COLO668 (cell line): ENCODE data around the gene ZNF521.
A peak's percentile ranks its signal among the peaks of the same experiment; 100 is the strongest.

Source experiments
- DNase-seq: peaks from one replicate; lab custom pipeline; 2025; ENCODE audit not compliant: unreplicated experiment; lab: John Stamatoyannopoulos, UW

The ZNF521 gene

GRCh38 chr18:25351777-25352628 is at the start of gene ZNF521:
Gene ZNF521, minus strand, starts transcription at chr18:25352166. Its CDS starts 1,220 bp downstream, at chr18:25350946.
- DNase-seq, result peak; percentile 87

DNA sequence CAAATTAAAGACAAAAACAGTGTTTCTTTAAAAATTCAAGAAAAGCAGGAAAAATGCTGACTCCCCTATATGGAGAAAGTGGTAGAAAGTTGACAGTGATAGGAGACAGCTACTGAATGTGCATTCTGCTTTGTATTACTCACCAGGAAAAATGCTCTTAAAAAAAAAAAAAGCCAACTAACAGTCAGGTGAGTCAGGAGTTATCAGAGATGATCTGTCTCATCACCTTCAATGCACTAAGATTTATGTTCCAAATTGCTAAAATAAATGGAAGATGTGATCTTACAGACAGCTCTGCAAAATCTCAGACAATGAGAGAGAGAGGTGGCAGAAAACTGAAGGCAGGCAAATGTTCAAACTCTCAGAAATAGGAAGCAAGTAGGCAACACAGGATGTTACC is 47.6 kb upstream of the ZNF521 start:
- no peak for DNase-seq

GRCh38 chr18:25392192-25392591 is 40.2 kb upstream of the ZNF521 start:
- no peak for DNase-seq

DNA sequence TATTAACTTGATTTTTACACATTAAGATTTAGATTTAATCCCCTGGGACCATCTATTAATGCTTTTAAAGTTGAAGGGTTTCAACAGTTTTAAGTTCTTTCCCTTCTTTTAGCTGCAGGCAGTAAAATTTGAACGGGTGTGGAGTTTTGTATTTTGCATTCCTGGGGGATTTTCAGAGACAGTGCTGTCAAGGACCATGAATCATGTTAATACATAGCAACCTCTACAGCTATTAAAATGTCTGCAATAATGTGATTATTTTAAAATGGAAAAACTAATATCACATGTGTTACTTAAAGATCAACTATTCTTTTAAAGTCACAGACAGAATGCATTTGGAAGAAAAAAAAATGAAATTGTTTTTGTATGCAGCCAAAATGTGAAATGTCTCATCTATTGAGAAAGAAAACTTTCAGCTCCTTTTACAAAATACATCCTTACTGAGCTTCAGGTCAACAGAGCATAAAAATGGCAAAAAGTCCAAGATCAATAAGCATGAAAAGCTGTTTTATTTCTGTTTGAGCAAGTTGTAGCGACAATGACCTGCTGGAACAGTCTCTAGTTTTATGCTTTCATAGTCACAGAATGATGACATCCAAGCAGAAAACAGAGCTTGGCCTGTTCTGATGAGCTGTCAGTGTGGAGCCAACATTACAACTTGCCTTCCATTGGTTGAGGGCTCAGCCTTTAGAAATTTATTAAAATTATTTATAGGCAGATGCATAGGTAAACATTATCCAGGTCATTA is 21.6 kb upstream of the ZNF521 start:
- no peak for DNase-seq

GRCh38 chr18:25370391-25370790 is 18.4 kb upstream of the ZNF521 start:
- no peak for DNase-seq

DNA sequence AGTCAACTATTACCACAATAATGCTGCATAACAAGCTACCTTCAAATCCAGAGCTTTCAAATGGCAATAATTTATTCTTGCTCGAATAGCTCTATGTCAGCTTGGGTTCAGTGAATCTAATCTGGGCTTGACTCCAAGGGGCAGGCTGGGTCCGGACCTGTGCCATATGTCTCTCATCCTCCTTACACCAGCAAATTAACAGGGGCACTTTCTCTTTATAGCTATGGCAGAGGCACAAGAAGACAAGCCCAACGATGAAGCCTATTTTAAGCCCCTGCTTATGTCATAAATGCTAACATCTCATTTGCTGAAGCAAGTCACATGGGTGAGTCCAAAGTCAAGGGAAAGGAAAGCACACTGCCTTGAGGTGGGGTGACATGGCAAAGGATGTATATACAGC is 13.3 kb upstream of the ZNF521 start:
- no peak for DNase-seq

GRCh38 chr18:25364732-25365131 is 12.8 kb upstream of the ZNF521 start:
- DNase-seq, result no peak

DNA sequence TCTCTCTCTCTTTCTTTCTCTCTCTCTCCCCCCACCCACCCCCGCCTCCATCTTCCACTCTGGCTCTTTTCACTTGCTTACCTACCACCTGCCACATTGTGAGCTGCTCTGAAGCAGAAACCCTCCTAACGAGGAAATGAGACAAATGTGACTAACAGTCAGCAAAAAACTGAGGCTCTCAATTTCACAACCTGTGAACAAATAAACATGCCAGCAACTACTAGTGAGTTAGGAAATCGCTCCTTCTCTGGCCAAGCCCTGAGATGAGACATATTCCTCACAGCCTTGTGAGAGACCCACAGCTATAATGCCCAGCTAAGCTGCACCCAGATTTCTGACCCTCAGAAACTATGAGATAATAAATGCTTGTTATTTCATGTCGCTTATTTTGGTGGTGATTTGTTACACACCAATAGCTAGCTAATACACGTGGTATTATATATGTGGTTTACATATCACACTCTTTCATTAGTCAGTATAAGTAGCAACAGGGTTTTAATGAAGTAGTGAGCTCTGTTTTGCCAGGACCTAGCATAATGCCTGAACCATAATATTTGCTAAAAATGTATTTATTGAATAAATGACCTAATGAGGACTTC is 8.4 kb upstream of the ZNF521 start:
- DNase-seq, result no peak

- no peak for DNase-seq
These were observed 1.1 kb upstream of the ZNF521 start for GRCh38 chr18:25353080-25353479.

DNA sequence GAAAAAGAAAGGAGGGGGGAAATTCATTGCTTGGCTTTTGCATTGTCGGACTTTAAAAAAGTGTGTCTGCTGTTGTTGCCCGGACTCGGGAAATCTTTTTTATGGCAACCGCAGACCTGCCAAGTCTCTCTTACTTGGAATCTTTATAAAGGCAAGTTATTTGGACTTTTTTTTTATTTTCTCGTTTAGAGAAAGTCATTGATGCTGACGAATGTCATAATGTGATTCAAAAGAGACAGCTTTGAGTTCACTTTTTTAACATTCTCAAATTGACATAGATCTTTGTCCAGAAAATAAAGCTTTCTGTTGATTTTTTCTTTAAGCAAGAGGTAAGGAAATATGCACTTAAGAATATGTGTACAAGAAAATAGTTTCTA is 651 bp upstream of the ZNF521 start:
- no peak for DNase-seq

DNA sequence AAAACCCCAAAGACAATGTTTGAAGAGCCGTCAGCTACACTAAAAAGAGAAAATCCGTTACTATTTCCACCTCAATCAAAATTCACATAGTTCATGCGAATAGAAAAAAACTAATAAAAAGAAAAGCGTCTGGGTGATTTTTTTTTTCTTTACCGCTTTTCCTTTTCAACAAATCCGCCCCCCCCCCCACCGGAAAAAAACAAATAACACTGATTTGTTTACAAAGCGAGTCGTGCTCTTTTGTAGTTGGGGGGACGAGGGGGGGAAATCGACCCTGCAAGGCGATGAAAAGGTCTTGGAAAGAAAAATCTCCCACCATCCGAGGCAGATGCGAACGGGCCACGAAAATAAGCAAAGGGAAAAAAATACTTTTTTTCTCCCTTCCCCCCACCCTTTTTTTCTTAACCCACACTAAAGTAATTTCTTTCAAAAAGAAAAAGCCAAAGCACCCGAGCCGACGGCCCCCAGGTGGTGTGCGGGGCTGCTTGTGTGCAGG is 638 bp downstream of the ZNF521 start:
- no peak for DNase-seq

GRCh38 chr18:25350489-25351251 is 1.3 kb downstream of the ZNF521 start:
- DNase-seq, result peak; percentile 60

- DNase-seq, result no peak
These were observed 2.0 kb downstream of the ZNF521 start for GRCh38 chr18:25349926-25350487.

DNA sequence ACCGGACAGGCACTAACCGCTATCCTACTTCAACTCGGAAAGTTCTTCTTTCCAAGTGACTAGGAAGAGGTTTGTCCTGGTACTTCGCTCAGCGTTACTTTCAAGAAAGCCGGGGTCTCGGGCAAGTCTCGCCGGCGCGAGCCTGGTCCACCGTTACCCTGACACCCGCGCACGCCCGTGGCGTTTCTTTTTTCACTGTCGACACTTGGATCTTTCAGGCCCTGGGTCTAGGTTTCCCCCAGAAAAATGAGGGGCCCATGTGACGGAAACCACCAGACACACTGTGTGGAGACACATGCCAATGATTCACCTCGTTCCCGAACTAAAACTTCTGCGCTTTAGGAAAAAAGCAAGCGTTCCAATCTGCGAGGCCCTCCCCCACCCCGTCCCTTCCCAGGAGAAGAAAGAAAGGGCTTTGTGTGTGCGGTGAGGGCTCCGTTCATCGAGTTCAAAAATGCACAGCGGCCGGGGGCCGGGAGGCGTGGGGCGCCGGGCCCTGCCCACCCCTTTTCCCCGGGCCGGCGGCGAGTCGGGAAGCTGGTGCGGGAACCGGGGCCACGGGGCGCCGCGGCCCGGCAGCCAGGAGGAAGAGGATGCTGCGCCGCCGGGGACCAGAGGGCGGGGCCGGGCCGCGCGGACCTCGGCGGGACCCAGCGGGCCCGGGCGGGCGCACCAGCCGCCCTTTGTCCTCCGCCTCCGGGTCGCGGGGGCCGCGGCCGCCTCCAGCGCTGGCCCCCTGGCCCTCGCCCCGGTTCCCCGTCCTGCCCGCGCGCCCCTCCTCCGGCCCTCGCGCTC is 2.6 kb downstream of the ZNF521 start:
- DNase-seq, result no peak

- no peak for DNase-seq
These were observed 3.4 kb downstream of the ZNF521 start for GRCh38 chr18:25348386-25349130.

DNA sequence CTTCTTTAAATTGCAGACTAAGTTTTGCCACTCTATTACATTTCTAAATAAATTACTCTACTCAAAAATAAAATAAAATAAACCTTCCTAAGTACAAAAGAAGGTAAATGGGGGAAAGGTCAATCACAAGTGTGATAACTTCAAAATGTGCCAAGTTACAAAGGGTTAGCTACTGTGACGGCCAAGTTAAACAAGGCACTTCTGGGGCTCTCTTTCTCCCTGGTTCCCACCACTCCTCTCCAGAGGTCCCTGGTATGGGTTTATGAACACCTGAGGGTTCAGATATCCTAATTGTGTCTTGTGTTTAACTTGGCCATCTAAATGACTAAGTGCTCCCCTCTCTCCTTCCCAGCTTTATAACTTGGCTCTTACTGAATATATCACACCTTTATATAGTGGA is 5.4 kb downstream of the ZNF521 start:
- DNase-seq, result no peak

- DNase-seq, result no peak
These were observed 6.7 kb downstream of the ZNF521 start for GRCh38 chr18:25345081-25345866.

DNA sequence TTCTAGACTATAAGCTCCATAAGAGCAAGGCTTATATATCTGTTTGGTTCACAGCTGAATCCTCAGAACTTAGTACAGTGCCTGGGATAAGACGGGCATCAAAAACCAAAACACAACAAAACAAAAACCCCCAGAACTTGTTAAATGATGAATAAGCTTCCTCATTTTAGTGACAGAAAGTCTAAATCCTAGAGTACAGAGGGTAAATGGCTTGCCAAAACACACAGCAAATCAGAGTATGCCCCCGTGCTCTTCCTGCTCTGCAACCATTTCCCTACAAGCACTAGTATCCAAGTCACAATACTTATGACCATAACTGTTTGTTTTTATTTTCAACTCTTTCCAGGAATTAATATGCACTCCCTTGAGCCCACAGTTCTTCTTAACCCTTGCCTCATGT is 10.1 kb downstream of the ZNF521 start:
- no peak for DNase-seq
